ENCODE measurements around the gene FBXL14. TPM values are rescaled to one million over a fixed set of nuclear protein-coding genes. Genes with fewer than 3 reads are reported as not detected.
A peak's percentile ranks its signal among the peaks of the same experiment; 100 is the strongest.

FBXL14 gene
- total and polyA plus RNA-seq, 2 of the 13 experiments (the other 11 are each of a cell fraction or from before 2014, with no cell fraction given) = 7.0 to 7.4 TPM

DNA sequence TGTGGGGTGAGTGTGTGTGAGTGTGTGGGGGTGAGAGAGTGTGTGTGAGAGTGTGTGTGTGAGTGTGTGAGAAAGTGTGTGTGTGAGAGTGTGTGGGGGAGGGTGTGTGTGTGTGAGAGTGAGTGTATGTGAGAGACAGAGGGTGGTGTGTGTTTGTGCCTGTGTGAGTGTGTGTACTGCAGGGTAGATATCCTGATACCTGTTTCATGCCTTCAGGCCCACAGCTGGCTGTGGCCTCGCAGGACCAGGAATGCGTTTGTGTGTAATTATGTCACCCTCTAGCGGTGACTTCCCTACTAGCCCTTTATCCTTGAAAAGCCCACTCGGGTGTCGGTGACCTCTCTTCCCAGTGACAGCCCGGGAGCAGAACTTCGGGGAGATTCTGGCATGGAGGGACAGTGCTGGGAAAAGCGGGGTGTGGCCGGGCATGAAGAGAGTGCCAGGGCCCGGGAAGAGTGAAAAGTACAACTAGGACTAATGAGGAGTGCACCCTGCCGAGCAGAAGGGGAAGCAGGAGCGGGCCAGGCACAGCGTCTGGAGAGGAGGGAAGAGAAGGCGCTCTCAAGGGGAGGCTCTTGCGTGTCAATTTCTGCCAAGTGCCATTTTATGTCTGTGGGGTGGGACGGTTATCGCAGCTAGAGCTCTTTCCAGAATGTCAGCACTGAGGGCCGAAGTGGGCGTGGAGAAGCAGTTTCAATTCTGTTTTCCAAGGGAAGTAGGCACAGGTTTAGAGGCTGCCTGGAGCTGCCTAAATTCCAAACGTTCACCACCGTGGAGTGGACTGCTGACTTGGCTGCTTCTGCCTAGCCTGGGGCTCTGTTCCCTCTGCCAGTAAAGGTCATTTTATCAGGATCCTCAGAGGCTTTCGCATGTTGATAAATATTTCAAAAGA lies 11.0 kb upstream of the FBXL14 start (continued):
- TF ChIP-seq NR2F6 (IDR thresholded peaks at IDR 0.05) (0 out of 2 replicates have a peak, but pooled peaks have one; percentile 10), NR2F6 (CRISPR knock-in tag; IDR thresholded peaks at IDR 0.05) (no peak), ONECUT2 (CRISPR knock-in tag; IDR thresholded peaks at IDR 0.05) (no peak), TBP (CRISPR knock-in tag; IDR thresholded peaks at IDR 0.05) (no peak), MTF1 (CRISPR knock-in tag; IDR thresholded peaks at IDR 0.05) (no peak), SCMH1 (CRISPR knock-in tag; IDR thresholded peaks at IDR 0.05; ENCODE audit: borderline replicate concordance) (no peak), ZNF274 (CRISPR knock-in tag; IDR thresholded peaks at IDR 0.05) (no peak), ZNF839 (CRISPR knock-in tag; IDR thresholded peaks at IDR 0.05; ENCODE audit: borderline replicate concordance) (no peak), ZBTB7A (CRISPR knock-in tag; IDR thresholded peaks at IDR 0.05) (no peak), ZFP36 (IDR thresholded peaks at IDR 0.05; ENCODE audit: borderline replicate concordance, low read depth, low read length, partially characterized antibody) (no peak), SAP130 (CRISPR knock-in tag; IDR thresholded peaks at IDR 0.05; ENCODE audit: low read depth) (peak; percentile 51), ZBTB1 (CRISPR knock-in tag; IDR thresholded peaks at IDR 0.05; ENCODE audit: borderline replicate concordance) (no peak), ZNF670 (CRISPR knock-in tag; IDR thresholded peaks at IDR 0.05; ENCODE audit: borderline replicate concordance) (no peak)
- TF ChIP-seq, protein P1, sequence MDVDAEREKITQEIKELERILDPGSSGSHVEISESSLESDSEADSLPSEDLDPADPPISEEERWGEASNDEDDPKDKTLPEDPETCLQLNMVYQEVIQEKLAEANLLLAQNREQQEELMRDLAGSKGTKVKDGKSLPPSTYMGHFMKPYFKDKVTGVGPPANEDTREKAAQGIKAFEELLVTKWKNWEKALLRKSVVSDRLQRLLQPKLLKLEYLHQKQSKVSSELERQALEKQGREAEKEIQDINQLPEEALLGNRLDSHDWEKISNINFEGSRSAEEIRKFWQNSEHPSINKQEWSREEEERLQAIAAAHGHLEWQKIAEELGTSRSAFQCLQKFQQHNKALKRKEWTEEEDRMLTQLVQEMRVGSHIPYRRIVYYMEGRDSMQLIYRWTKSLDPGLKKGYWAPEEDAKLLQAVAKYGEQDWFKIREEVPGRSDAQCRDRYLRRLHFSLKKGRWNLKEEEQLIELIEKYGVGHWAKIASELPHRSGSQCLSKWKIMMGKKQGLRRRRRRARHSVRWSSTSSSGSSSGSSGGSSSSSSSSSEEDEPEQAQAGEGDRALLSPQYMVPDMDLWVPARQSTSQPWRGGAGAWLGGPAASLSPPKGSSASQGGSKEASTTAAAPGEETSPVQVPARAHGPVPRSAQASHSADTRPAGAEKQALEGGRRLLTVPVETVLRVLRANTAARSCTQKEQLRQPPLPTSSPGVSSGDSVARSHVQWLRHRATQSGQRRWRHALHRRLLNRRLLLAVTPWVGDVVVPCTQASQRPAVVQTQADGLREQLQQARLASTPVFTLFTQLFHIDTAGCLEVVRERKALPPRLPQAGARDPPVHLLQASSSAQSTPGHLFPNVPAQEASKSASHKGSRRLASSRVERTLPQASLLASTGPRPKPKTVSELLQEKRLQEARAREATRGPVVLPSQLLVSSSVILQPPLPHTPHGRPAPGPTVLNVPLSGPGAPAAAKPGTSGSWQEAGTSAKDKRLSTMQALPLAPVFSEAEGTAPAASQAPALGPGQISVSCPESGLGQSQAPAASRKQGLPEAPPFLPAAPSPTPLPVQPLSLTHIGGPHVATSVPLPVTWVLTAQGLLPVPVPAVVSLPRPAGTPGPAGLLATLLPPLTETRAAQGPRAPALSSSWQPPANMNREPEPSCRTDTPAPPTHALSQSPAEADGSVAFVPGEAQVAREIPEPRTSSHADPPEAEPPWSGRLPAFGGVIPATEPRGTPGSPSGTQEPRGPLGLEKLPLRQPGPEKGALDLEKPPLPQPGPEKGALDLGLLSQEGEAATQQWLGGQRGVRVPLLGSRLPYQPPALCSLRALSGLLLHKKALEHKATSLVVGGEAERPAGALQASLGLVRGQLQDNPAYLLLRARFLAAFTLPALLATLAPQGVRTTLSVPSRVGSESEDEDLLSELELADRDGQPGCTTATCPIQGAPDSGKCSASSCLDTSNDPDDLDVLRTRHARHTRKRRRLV (CRISPR knock-in tag; IDR thresholded peaks at IDR 0.05) = no peak
- TF ChIP-seq, protein P2, sequence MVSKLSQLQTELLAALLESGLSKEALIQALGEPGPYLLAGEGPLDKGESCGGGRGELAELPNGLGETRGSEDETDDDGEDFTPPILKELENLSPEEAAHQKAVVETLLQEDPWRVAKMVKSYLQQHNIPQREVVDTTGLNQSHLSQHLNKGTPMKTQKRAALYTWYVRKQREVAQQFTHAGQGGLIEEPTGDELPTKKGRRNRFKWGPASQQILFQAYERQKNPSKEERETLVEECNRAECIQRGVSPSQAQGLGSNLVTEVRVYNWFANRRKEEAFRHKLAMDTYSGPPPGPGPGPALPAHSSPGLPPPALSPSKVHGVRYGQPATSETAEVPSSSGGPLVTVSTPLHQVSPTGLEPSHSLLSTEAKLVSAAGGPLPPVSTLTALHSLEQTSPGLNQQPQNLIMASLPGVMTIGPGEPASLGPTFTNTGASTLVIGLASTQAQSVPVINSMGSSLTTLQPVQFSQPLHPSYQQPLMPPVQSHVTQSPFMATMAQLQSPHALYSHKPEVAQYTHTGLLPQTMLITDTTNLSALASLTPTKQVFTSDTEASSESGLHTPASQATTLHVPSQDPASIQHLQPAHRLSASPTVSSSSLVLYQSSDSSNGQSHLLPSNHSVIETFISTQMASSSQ (IDR thresholded peaks at IDR 0.05; ENCODE audit: low read depth) = no peak
- TF ChIP-seq, protein P2 (CRISPR knock-in tag; IDR thresholded peaks at IDR 0.05; ENCODE audit: borderline replicate concordance) = no peak
- TF ChIP-seq, protein P3, sequence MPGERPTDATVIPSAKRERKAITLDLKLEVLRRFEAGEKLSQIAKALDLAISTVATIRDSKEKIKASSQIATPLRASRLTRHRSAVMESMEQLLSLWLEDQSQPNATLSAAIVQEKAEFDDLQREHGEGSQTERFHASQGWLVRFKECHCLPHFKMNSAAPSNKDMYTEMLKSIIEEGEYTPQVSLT (CRISPR knock-in tag; IDR thresholded peaks at IDR 0.05; ENCODE audit: borderline replicate concordance, low read depth) = no peak
- TF ChIP-seq, protein P4, sequence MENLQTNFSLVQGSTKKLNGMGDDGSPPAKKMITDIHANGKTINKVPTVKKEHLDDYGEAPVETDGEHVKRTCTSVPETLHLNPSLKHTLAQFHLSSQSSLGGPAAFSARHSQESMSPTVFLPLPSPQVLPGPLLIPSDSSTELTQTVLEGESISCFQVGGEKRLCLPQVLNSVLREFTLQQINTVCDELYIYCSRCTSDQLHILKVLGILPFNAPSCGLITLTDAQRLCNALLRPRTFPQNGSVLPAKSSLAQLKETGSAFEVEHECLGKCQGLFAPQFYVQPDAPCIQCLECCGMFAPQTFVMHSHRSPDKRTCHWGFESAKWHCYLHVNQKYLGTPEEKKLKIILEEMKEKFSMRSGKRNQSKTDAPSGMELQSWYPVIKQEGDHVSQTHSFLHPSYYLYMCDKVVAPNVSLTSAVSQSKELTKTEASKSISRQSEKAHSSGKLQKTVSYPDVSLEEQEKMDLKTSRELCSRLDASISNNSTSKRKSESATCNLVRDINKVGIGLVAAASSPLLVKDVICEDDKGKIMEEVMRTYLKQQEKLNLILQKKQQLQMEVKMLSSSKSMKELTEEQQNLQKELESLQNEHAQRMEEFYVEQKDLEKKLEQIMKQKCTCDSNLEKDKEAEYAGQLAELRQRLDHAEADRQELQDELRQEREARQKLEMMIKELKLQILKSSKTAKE (CRISPR knock-in tag; IDR thresholded peaks at IDR 0.05; ENCODE audit: borderline replicate concordance) = no peak

Measured in HepG2 (cell line).